ENCODE results near the gene PYGL. TPM values are rescaled to one million over a fixed set of nuclear protein-coding genes. Genes with fewer than 3 reads are reported as not detected.

The PYGL gene
- total RNA-seq, 1 donor from 2014 or later, result 27.3 TPM

GRCh38 chr14:50931559-50931958 lies 12.7 kb downstream of the PYGL start:
- Mint-ChIP-seq H3K36me3 (peaks cover 17% of the 10 kb centered on the region), H3K27me3 (no peaks in the 10 kb centered on the region), H3K4me1 (ENCODE audit: unreplicated experiment) (peaks cover 9% of the 10 kb centered on the region), H3K27ac (no peak overlapping the region), H3K9me3 (no peaks in the 10 kb centered on the region), H3K4me3 (no peak overlapping the region)
- TF ChIP-seq CTCF (conservative IDR thresholded peaks at IDR 0.05), result no peak
- no peak for DNase-seq (ENCODE audit: extremely low spot score, unreplicated experiment)

- Mint-ChIP-seq H3K4me3 (no peak overlapping the region), H3K9me3 (no peaks in the 10 kb centered on the region), H3K27ac (no peak overlapping the region), H3K36me3 (peaks cover 17% of the 10 kb centered on the region), H3K27me3 (no peaks in the 10 kb centered on the region), H3K4me1 (ENCODE audit: unreplicated experiment) (peaks cover 9% of the 10 kb centered on the region)
- no peak for TF ChIP-seq CTCF (conservative IDR thresholded peaks at IDR 0.05)
- no peak for DNase-seq (ENCODE audit: extremely low spot score, unreplicated experiment)
Observed at GRCh38 chr14:50929506-50929905, 14.8 kb downstream of the PYGL start.

- H3K27me3 Mint-ChIP-seq, result no peaks in the 10 kb centered on the region
- TF ChIP-seq CTCF (conservative IDR thresholded peaks at IDR 0.05), result no peak
Observed at GRCh38 chr14:50928002-50928635, 16.2 kb downstream of the PYGL start.

GRCh38 chr14:50926851-50927386 lies 17.4 kb downstream of the PYGL start:
- H3K4me1 Mint-ChIP-seq (ENCODE audit: unreplicated experiment), result peaks cover 4% of the 10 kb centered on the region
- H3K27ac Mint-ChIP-seq, result no peak overlapping the region

More at GRCh38 chr14:50928002-50928635, 16.2 kb downstream of the PYGL start:
- Mint-ChIP-seq H3K4me1 (ENCODE audit: unreplicated experiment) (peaks cover 9% of the 10 kb centered on the region), H3K27ac (no peak overlapping the region), H3K9me3 (no peaks in the 10 kb centered on the region), H3K36me3 (peaks cover 20% of the 10 kb centered on the region), H3K4me3 (no peak overlapping the region)
- DNase-seq (ENCODE audit: extremely low spot score, unreplicated experiment), result no peak

GRCh38 chr14:50924843-50925242 lies 19.4 kb downstream of the PYGL start:
- peaks cover 15% of the 10 kb centered on the region for H3K36me3 Mint-ChIP-seq
- DNase-seq (ENCODE audit: extremely low spot score, unreplicated experiment), result no peak
- H3K27ac Mint-ChIP-seq, result no peak overlapping the region
- no peak overlapping the region for H3K4me3 Mint-ChIP-seq
- TF ChIP-seq CTCF (conservative IDR thresholded peaks at IDR 0.05), result no peak
- H3K27me3 Mint-ChIP-seq, result no peaks in the 10 kb centered on the region
- no peaks in the 10 kb centered on the region for H3K9me3 Mint-ChIP-seq
- H3K4me1 Mint-ChIP-seq (ENCODE audit: unreplicated experiment), result peaks cover 17% of the 10 kb centered on the region

More at GRCh38 chr14:50926851-50927386, 17.4 kb downstream of the PYGL start:
- H3K36me3 Mint-ChIP-seq, result peaks cover 18% of the 10 kb centered on the region
- no peaks in the 10 kb centered on the region for H3K9me3 Mint-ChIP-seq
- H3K27me3 Mint-ChIP-seq, result no peaks in the 10 kb centered on the region
- no peak overlapping the region for H3K4me3 Mint-ChIP-seq
- no peak for DNase-seq (ENCODE audit: extremely low spot score, unreplicated experiment)
- no peak for TF ChIP-seq CTCF (conservative IDR thresholded peaks at IDR 0.05)
